GM23338 (cell line): ENCODE measurements around the gene FPR1.

Experiments
- CREB1 ChIP-seq: fragments of 250-450 bp; sonication (Bioruptor Pico); IDR thresholded peaks from 2 replicates; pipeline ENCODE4 v1.5.0; 2020; ENCODE audit warnings: low read depth, mild to moderate bottlenecking, moderate library complexity
- CTCF ChIP-seq, 2 experiments: fragments of 200-600 bp in 1 of 2; sonication (generic) in 1 of 2; conservative IDR thresholded peaks; 2 replicates each; pipeline versions ENCODE4 v1.5.1 to v1.6.1; 2016 to 2017; ENCODE audit warnings: antibody characterized with exemption in 2 of 2, low read depth in 2 of 2, mild to moderate bottlenecking in 2 of 2, moderate library complexity in 1 of 2
- ETS1 ChIP-seq: IDR thresholded peaks from 2 replicates; pipeline ENCODE4 v1.6.1; 2016; ENCODE audit warnings: antibody characterized with exemption
- EZH2 ChIP-seq: fragments of 200-600 bp; sonication (generic); IDR thresholded peaks from one replicate; pipeline ENCODE4 v1.8.0; 2017; ENCODE audit warnings: antibody characterized with exemption, mild to moderate bottlenecking, low read depth; ENCODE audit not compliant: unreplicated experiment
- EZH2phosphoT487 ChIP-seq: fragments of 200-600 bp; sonication (generic); IDR thresholded peaks from one replicate; pipeline ENCODE4 v1.8.1; 2018; ENCODE audit warnings: antibody characterized with exemption; ENCODE audit not compliant: unreplicated experiment
- JUNB ChIP-seq: IDR thresholded peaks from one replicate; pipeline ENCODE4 v1.6.1; 2016; ENCODE audit warnings: antibody characterized with exemption; ENCODE audit not compliant: unreplicated experiment
- NANOG ChIP-seq: IDR thresholded peaks from 2 replicates; pipeline ENCODE4 v1.6.1; 2016; ENCODE audit warnings: antibody characterized with exemption, borderline replicate concordance
- POLR2AphosphoS5 ChIP-seq: IDR thresholded peaks from 2 replicates; pipeline ENCODE4 v1.6.1; 2016; ENCODE audit warnings: antibody characterized with exemption, low read depth
- REST ChIP-seq: IDR thresholded peaks from one replicate; pipeline ENCODE4 v1.6.1; 2018; ENCODE audit warnings: antibody characterized with exemption; ENCODE audit not compliant: unreplicated experiment
- STAT1 ChIP-seq: IDR thresholded peaks from one replicate; pipeline ENCODE4 v1.6.1; 2016; ENCODE audit warnings: antibody characterized with exemption; ENCODE audit not compliant: unreplicated experiment
- ZNF114 ChIP-seq: fragments of 250-450 bp; sonication (Bioruptor Pico); IDR thresholded peaks from 2 replicates; pipeline ENCODE4 v1.5.0; 2020; ENCODE audit warnings: mild to moderate bottlenecking, moderate library complexity
- ZNF462 ChIP-seq: fragments of 250-450 bp; sonication (Bioruptor Pico); IDR thresholded peaks from 2 replicates; pipeline ENCODE4 v1.5.0; 2020; ENCODE audit warnings: mild to moderate bottlenecking, moderate library complexity

GRCh38 chr19:51779181-51779580 lies 27.5 kb upstream of the FPR1 start:
- no peak for TF ChIP-seq EZH2
- no peak for TF ChIP-seq CTCF (conservative IDR thresholded peaks at IDR 0.05; ENCODE audit: low read depth in 2 of 2)
- TF ChIP-seq JUNB, result no peak
- TF ChIP-seq REST, result no peak
- no peak for TF ChIP-seq POLR2AphosphoS5
- no peak for TF ChIP-seq EZH2phosphoT487
- no peak for TF ChIP-seq CREB1 (CRISPR knock-in tag)
- TF ChIP-seq STAT1, result no peak
- no peak for TF ChIP-seq ZNF114 (CRISPR knock-in tag)
- TF ChIP-seq NANOG, result no peak
- TF ChIP-seq ETS1, result no peak
- TF ChIP-seq ZNF462 (CRISPR knock-in tag), result no peak
